Measurements from ENCODE around the gene TFG.

Gene TFG

GRCh38 chr3:100756441-100756840 is 47.1 kb downstream of the TFG start:
- DNase-seq (ENCODE audit: low read depth): no peak

GRCh38 chr3:100759159-100759558 is 49.9 kb downstream of the TFG start:
- no peak for DNase-seq (ENCODE audit: low read depth)

GRCh38 chr3:100759950-100760349 is 50.7 kb downstream of the TFG start:
- no peak for DNase-seq (ENCODE audit: low read depth)

- DNase-seq (ENCODE audit: low read depth): no peak
Measured at GRCh38 chr3:100760377-100760776, 51.1 kb downstream of the TFG start.

- no peak for DNase-seq (ENCODE audit: low read depth)
Measured at GRCh38 chr3:100761211-100761942, 52.1 kb downstream of the TFG start.

- DNase-seq (ENCODE audit: low read depth): no peak
Measured at GRCh38 chr3:100761951-100762350, 52.7 kb downstream of the TFG start.

- no peak for DNase-seq (ENCODE audit: low read depth)
Measured at GRCh38 chr3:100765437-100765975, 56.2 kb downstream of the TFG start.

- DNase-seq (ENCODE audit: low read depth): no peak
Measured at GRCh38 chr3:100766069-100766468, 56.8 kb downstream of the TFG start.

GRCh38 chr3:100769693-100770092 is 60.4 kb downstream of the TFG start:
- no peak for DNase-seq (ENCODE audit: low read depth)

- no peak for DNase-seq (ENCODE audit: low read depth)
Measured at GRCh38 chr3:100775226-100775625, 65.9 kb downstream of the TFG start.

- DNase-seq (ENCODE audit: low read depth): no peak
Measured at GRCh38 chr3:100775669-100776068, 66.4 kb downstream of the TFG start.

- DNase-seq (ENCODE audit: low read depth): no peak
Measured at GRCh38 chr3:100776097-100776729, 66.9 kb downstream of the TFG start.

GRCh38 chr3:100776746-100777145 is 67.5 kb downstream of the TFG start:
- no peak for DNase-seq (ENCODE audit: low read depth)

- DNase-seq (ENCODE audit: low read depth): no peak
Measured at GRCh38 chr3:100777271-100777670, 68.0 kb downstream of the TFG start.

GRCh38 chr3:100779480-100779879 is 70.2 kb downstream of the TFG start:
- no peak for DNase-seq (ENCODE audit: low read depth)

- no peak for DNase-seq (ENCODE audit: low read depth)
Measured at GRCh38 chr3:100780071-100780622, 70.9 kb downstream of the TFG start.

GRCh38 chr3:100781301-100781700 is 72.0 kb downstream of the TFG start:
- no peak for DNase-seq (ENCODE audit: low read depth)

- no peak for DNase-seq (ENCODE audit: low read depth)
Measured at GRCh38 chr3:100782348-100782747, 73.1 kb downstream of the TFG start.

- DNase-seq (ENCODE audit: low read depth): no peak
Measured at GRCh38 chr3:100782906-100783305, 73.6 kb downstream of the TFG start.

GRCh38 chr3:100783619-100784018 is 74.3 kb downstream of the TFG start:
- DNase-seq (ENCODE audit: low read depth): no peak

- DNase-seq (ENCODE audit: low read depth): no peak
Measured at GRCh38 chr3:100789579-100789978, 80.3 kb downstream of the TFG start.

- DNase-seq (ENCODE audit: low read depth): no peak
Measured at GRCh38 chr3:100796556-100796955, 87.3 kb downstream of the TFG start.

GRCh38 chr3:100798012-100798411 is 88.7 kb downstream of the TFG start:
- no peak for DNase-seq (ENCODE audit: low read depth)
